ENCODE results near the gene NPY4R2. TPM values are rescaled to one million over a fixed set of nuclear protein-coding genes. Genes with fewer than 3 reads are reported as not detected.
"Not testable (repeated sequence)": the region's sequence is repeated elsewhere in the genome, so short reads cannot be mapped to it uniquely, and the experiment has no call there.

NPY4R2 gene
- total RNA-seq, 4 donors from 2014 or later: 1.6 to 26.9 (median 8.9) TPM

GRCh38 chr10:47894571-47894970, 23.9 kb upstream of the NPY4R2 start:
- H3K4me3 ChIP-seq; in situ Hi-C loops (cut with MboI; ENCODE audit: low pct_ligation_motif_present in 1 of 4, low pct_unique_long_range_greater_than_20kb in 1 of 4, low sequenced_read_pairs in 3 of 4): not testable (repeated sequence)
- WGBS, 2 donors (ENCODE audit: low coverage in 1 of 2): 76 to 86% methylated on average over 2 of the region's 2 CpGs

GRCh38 chr10:47897813-47898212, 20.6 kb upstream of the NPY4R2 start:
- H3K36me3 ChIP-seq; H3K4me1 ChIP-seq; H3K27ac ChIP-seq; H3K27me3 ChIP-seq; H3K9me3 ChIP-seq; H3K4me3 ChIP-seq; in situ Hi-C loops (cut with MboI; ENCODE audit: low pct_ligation_motif_present in 1 of 4, low pct_unique_long_range_greater_than_20kb in 1 of 4, low sequenced_read_pairs in 3 of 4); DNase-seq; intact Hi-C loops (cut with DNase I; ENCODE audit: low total_unique reads): not testable (repeated sequence)
- no CpG with 5 or more reads among the region's 2 CpGs for WGBS, 2 donors (ENCODE audit: low coverage in 1 of 2)

More at GRCh38 chr10:47894571-47894970, 23.9 kb upstream of the NPY4R2 start:
- H3K36me3 ChIP-seq; H3K9me3 ChIP-seq; intact Hi-C loops (cut with DNase I; ENCODE audit: low total_unique reads); DNase-seq; H3K4me1 ChIP-seq; H3K27ac ChIP-seq; H3K27me3 ChIP-seq: not testable (repeated sequence)

DNA sequence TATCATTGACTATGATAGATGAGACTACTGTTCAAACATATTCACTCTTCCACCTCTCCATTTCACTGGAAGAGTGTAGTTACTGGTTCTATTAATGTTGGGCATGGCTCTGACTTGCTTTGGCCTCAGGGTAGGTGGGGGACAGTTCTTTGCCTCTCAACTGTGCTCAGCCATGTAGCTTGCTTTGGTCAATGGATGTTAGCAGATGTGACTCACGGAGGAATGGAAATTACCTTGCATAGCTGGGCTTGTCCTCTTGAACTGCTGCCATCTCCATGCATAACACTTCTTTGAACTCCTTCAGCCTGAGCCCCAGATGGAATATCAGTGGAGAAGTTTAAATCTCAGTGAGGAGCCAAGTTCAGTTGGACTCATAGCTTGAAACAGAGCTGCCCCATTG, 9.1 kb upstream of the NPY4R2 start:
- DNase-seq; H3K9me3 ChIP-seq; in situ Hi-C loops (cut with MboI; ENCODE audit: low pct_ligation_motif_present in 1 of 4, low pct_unique_long_range_greater_than_20kb in 1 of 4, low sequenced_read_pairs in 3 of 4); H3K36me3 ChIP-seq; intact Hi-C loops (cut with DNase I; ENCODE audit: low total_unique reads); H3K27ac ChIP-seq; H3K4me1 ChIP-seq; H3K4me3 ChIP-seq; H3K27me3 ChIP-seq: not testable (repeated sequence)
- WGBS, 2 donors (ENCODE audit: low coverage in 1 of 2): no CpG with 5 or more reads among the region's 1 CpG

GRCh38 chr10:47910486-47910885, 8.0 kb upstream of the NPY4R2 start:
- H3K4me3 ChIP-seq; H3K4me1 ChIP-seq; DNase-seq; H3K36me3 ChIP-seq; H3K9me3 ChIP-seq; H3K27ac ChIP-seq; in situ Hi-C loops (cut with MboI; ENCODE audit: low pct_ligation_motif_present in 1 of 4, low pct_unique_long_range_greater_than_20kb in 1 of 4, low sequenced_read_pairs in 3 of 4); intact Hi-C loops (cut with DNase I; ENCODE audit: low total_unique reads); H3K27me3 ChIP-seq: not testable (repeated sequence)
- no CpG with 5 or more reads among the region's 4 CpGs for WGBS, 2 donors (ENCODE audit: low coverage in 1 of 2)

GRCh38 chr10:47914052-47914451, 4.4 kb upstream of the NPY4R2 start:
- H3K27me3 ChIP-seq; H3K9me3 ChIP-seq; H3K27ac ChIP-seq; H3K4me1 ChIP-seq; intact Hi-C loops (cut with DNase I; ENCODE audit: low total_unique reads); DNase-seq; H3K36me3 ChIP-seq; H3K4me3 ChIP-seq; in situ Hi-C loops (cut with MboI; ENCODE audit: low pct_ligation_motif_present in 1 of 4, low pct_unique_long_range_greater_than_20kb in 1 of 4, low sequenced_read_pairs in 3 of 4): not testable (repeated sequence)
- WGBS, 2 donors (ENCODE audit: low coverage in 1 of 2): no CpG with 5 or more reads among the region's 2 CpGs

DNA sequence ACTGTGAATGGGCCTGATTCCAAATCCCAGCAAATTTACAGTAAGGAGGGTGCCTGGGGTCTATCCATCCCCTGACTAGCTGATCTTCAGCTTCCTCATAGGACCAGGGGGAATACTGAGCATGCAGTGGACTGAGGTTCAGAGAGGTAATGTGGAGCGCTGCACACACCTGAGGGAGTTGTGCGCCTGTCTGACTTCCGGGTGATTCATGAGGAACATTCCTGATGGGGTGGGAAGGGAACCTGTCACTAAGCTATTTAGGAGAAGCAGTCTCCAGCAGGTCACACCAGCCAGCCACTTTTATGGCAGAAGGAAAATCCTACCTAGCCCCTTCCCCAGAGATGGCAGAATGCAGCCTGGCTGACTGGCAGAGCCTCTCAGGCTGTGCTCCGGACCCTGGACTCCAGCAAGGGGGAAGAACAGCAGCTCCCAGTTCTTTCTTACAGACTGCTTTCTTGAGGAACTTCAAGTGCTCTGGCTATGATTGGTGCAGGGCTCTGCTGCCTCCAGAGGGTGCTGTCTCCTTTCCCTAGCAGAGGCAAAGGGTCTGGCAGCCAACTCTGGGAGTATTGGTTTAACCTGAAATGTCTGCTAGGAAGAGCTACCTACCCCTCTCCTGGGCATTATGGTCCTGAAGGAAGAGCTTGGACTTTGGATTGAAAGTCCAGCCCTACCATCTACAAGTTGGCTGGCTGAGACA, 2.5 kb upstream of the NPY4R2 start:
- H3K27ac ChIP-seq; H3K27me3 ChIP-seq; H3K4me3 ChIP-seq; H3K36me3 ChIP-seq; in situ Hi-C loops (cut with MboI; ENCODE audit: low pct_ligation_motif_present in 1 of 4, low pct_unique_long_range_greater_than_20kb in 1 of 4, low sequenced_read_pairs in 3 of 4); H3K4me1 ChIP-seq; DNase-seq; H3K9me3 ChIP-seq; intact Hi-C loops (cut with DNase I; ENCODE audit: low total_unique reads): not testable (repeated sequence)
- no CpG with 5 or more reads among the region's 4 CpGs for WGBS, 2 donors (ENCODE audit: low coverage in 1 of 2)
- TF ChIP-seq CTCF (IDR thresholded peaks at IDR 0.05): peak in 1 of 5 experiments; percentile 39

GRCh38 chr10:47920610-47921009, 2.1 kb downstream of the NPY4R2 start:
- H3K36me3 ChIP-seq; DNase-seq; H3K4me3 ChIP-seq; H3K27ac ChIP-seq; H3K27me3 ChIP-seq; in situ Hi-C loops (cut with MboI; ENCODE audit: low pct_ligation_motif_present in 1 of 4, low pct_unique_long_range_greater_than_20kb in 1 of 4, low sequenced_read_pairs in 3 of 4); H3K4me1 ChIP-seq; intact Hi-C loops (cut with DNase I; ENCODE audit: low total_unique reads); H3K9me3 ChIP-seq: not testable (repeated sequence)
- 84% methylated on average over 1 of the region's 2 CpGs; no CpG with 5 or more reads in 1 of the 2 donors for WGBS, 2 donors (ENCODE audit: low coverage in 1 of 2)

DNA sequence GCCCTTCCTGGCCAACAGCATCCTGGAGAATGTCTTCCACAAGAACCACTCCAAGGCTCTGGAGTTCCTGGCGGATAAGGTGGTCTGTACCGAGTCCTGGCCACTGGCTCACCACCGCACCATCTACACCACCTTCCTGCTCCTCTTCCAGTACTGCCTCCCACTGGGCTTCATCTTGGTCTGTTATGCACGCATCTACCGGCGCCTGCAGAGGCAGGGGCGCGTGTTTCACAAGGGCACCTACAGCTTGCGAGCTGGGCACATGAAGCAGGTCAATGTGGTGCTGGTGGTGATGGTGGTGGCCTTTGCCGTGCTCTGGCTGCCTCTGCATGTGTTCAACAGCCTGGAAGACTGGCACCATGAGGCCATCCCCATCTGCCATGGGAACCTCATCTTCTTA, 4.0 kb downstream of the NPY4R2 start:
- H3K4me3 ChIP-seq; H3K27ac ChIP-seq; H3K27me3 ChIP-seq; DNase-seq; H3K4me1 ChIP-seq; intact Hi-C loops (cut with DNase I; ENCODE audit: low total_unique reads); in situ Hi-C loops (cut with MboI; ENCODE audit: low pct_ligation_motif_present in 1 of 4, low pct_unique_long_range_greater_than_20kb in 1 of 4, low sequenced_read_pairs in 3 of 4); H3K36me3 ChIP-seq; H3K9me3 ChIP-seq: not testable (repeated sequence)
- no CpG with 5 or more reads among the region's 10 CpGs for WGBS, 2 donors (ENCODE audit: low coverage in 1 of 2)

GRCh38 chr10:47924628-47925027, 6.2 kb downstream of the NPY4R2 start:
- H3K4me3 ChIP-seq; intact Hi-C loops (cut with DNase I; ENCODE audit: low total_unique reads); H3K9me3 ChIP-seq; H3K27me3 ChIP-seq; H3K36me3 ChIP-seq; H3K4me1 ChIP-seq; in situ Hi-C loops (cut with MboI; ENCODE audit: low pct_ligation_motif_present in 1 of 4, low pct_unique_long_range_greater_than_20kb in 1 of 4, low sequenced_read_pairs in 3 of 4); DNase-seq; H3K27ac ChIP-seq: not testable (repeated sequence)
- 82 to 100% methylated on average over 3 of the region's 5 CpGs for WGBS, 2 donors (ENCODE audit: low coverage in 1 of 2)

DNA sequence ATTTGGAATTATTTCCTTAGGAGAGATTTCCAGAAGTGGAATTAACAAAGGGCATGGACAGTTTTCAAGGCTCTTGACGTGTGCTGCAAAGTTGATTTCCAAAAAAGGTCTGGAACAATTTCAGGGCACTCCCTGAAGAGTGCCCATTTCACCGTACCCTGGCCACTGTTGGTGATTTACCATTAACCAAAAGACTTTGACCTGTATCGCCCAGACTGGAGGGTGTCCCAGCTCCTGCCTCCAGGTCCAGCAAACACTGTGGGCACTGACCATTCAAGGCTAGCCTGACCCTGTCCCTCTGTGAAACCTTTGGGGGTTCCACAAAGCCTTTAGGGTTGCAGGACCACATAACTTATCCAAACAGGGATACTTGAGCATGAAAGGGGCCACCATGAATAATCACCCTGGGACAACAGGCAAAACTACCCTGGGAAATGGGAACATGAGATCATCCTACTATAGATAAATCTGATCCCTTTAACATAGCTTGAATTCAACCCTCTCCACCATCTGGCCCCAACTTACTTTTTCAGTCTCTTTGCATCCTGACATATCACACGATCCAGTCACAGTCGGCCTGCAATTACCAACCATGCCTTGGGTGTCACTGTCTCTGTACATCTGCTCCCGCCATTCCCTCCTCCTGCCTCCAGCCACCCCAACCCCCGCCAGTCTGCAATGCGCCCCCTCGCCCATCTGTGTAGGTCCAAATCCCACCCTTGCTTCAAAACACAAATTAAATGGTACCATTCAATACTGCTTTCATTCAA, 8.9 kb downstream of the NPY4R2 start:
- in situ Hi-C loops (cut with MboI; ENCODE audit: low pct_ligation_motif_present in 1 of 4, low pct_unique_long_range_greater_than_20kb in 1 of 4, low sequenced_read_pairs in 3 of 4); H3K4me3 ChIP-seq; H3K9me3 ChIP-seq; H3K27me3 ChIP-seq; intact Hi-C loops (cut with DNase I; ENCODE audit: low total_unique reads); H3K27ac ChIP-seq; H3K36me3 ChIP-seq; DNase-seq; H3K4me1 ChIP-seq: not testable (repeated sequence)
- no CpG with 5 or more reads among the region's 9 CpGs for WGBS, 2 donors (ENCODE audit: low coverage in 1 of 2)
